Mucosa of descending colon (tissue), 3 donors: ENCODE data around the gene DHX15. TPM values are rescaled to one million over a fixed set of nuclear protein-coding genes. Genes with fewer than 3 reads are reported as not detected.

Experiments used
- ATAC-seq: fragments of 200-7000 bp; cut with Tn5 transposase; one replicate; pipeline ENCODE4 v1.9.1; 2020; ENCODE audit warnings: mild to moderate bottlenecking, moderate library complexity
- DNase-seq, 3 donors: peaks; one replicate each; pipeline ENCODE4 v3.0.0-alpha.2; 2020
- H3K36me3 ChIP-seq: fragments of 200-600 bp; one replicate; pipeline ENCODE4 v1.8.0; 2021; ENCODE audit warnings: low read depth, mild to moderate bottlenecking
- H3K4me1 ChIP-seq: fragments of 200-600 bp; one replicate; pipeline ENCODE4 v1.8.0; 2021; ENCODE audit warnings: low read depth, mild to moderate bottlenecking
- H3K4me3 ChIP-seq: fragments of 200-600 bp; one replicate; pipeline ENCODE4 v1.8.0; 2021; ENCODE audit warnings: mild to moderate bottlenecking
- H3K9me3 ChIP-seq: fragments of 200-600 bp; one replicate; pipeline ENCODE4 v1.8.0; 2021; ENCODE audit warnings: mild to moderate bottlenecking
- intact Hi-C, 2 donors: fragments of 100-400 bp; cut with DNase I in 1 of 2; cut with micrococcal nuclease in 1 of 2; formaldehyde crosslinking; loops; one replicate each; pipeline versions ENCODE4 v1.11.0 to v1.11.1; 2022; cut with DNase I, micrococcal nuclease
- total RNA-seq, 3 donors: library from RNA; stranded (reverse); fragmentation: NEBNext Ultra II Directional in 2 of 3; extraction: Animal tissue kit (Norgen Biotek cat#: 25700) in 2 of 3; gene quantifications; one replicate each; pipeline versions ENCODE4 v1.2.1 to v1.2.4, GENCODE V29; 2021 to 2023
- TF ChIP-seq, protein P1 (sequence below): fragments of 200-600 bp; IDR thresholded peaks from one replicate; pipeline ENCODE4 v1.8.0; 2022; ENCODE audit warnings: antibody characterized with exemption, mild to moderate bottlenecking
- donor health status: DM: no; HTN: no; CAD: no; lungs with moderate emphysema.
- donor health status: DM: no; HTN: no; CAD: no.
- donor health status: DM: no; HTN: yes; CAD: no.

Gene DHX15
- total RNA-seq, 3 donors from 2014 or later, result 118 to 136 (median 135) TPM

DNA sequence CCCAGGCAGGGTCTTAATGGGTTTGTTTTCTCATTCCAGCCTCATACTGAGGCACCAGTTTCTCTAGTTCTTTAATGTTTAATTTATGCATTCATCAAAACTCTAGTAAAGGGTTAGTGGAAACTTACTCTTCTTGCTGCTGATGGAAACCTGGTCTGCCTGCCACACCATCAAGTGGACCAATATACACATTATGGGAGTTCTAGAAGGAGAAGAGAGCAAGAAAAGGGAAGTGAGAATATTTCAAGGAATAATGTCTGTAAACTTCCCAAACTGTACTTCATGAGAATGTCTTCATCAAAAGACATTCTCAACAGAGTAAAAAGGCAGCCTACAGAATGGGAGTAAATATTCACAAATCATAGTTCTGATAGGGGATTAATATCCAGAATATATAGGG, 20.9 kb upstream of the DHX15 start:
- DNase-seq, result no peak
- no peak for ATAC-seq
- H3K36me3 ChIP-seq, result no peaks in the 10 kb centered on the region
- H3K4me3 ChIP-seq, result no peak overlapping the region
- H3K4me1 ChIP-seq, result peaks cover 6% of the 10 kb centered on the region
- intact Hi-C loops, result no loop called here
- H3K9me3 ChIP-seq, result no peaks in the 10 kb centered on the region
- TF ChIP-seq, protein P1, sequence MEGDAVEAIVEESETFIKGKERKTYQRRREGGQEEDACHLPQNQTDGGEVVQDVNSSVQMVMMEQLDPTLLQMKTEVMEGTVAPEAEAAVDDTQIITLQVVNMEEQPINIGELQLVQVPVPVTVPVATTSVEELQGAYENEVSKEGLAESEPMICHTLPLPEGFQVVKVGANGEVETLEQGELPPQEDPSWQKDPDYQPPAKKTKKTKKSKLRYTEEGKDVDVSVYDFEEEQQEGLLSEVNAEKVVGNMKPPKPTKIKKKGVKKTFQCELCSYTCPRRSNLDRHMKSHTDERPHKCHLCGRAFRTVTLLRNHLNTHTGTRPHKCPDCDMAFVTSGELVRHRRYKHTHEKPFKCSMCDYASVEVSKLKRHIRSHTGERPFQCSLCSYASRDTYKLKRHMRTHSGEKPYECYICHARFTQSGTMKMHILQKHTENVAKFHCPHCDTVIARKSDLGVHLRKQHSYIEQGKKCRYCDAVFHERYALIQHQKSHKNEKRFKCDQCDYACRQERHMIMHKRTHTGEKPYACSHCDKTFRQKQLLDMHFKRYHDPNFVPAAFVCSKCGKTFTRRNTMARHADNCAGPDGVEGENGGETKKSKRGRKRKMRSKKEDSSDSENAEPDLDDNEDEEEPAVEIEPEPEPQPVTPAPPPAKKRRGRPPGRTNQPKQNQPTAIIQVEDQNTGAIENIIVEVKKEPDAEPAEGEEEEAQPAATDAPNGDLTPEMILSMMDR, result no peak

DNA sequence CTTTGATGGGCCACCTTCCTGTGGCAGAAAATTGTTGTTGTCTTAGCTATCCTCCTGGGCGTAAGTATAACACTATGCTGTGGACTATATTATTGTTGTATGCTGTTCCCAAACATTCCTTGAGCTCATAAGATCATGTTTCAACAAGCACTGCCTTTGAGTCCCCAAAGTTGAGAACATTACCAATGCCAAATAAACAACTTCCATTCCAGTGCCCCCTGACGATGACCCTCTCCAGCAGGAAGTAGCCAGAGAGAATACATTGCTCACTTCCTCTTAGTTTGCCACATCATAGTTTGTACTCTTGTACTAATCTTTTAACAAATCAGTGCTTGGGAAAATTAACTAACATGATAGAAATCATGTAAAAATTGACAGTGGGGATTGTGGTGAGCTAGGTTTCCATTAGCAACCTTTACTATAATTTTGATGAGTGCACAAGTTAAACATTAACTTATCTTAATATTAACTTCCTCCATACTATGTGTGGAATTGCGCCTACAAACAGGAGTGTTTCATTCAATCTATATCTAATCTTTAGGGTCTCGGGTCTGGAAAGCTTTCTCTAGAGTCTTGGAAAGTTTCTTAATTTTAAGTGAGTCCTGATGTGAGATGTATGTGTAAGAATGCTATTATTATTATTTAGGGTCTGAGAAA, 20.3 kb upstream of the DHX15 start:
- TF ChIP-seq, protein P1, result no peak
- intact Hi-C loops, result no loop called here
- Histone ChIP-seq H3K4me1 (peaks cover 6% of the 10 kb centered on the region), H3K9me3 (no peaks in the 10 kb centered on the region), H3K36me3 (no peaks in the 10 kb centered on the region), H3K4me3 (no peak overlapping the region)
- ATAC-seq (peak; percentile 64), DNase-seq (no peak)

DNA sequence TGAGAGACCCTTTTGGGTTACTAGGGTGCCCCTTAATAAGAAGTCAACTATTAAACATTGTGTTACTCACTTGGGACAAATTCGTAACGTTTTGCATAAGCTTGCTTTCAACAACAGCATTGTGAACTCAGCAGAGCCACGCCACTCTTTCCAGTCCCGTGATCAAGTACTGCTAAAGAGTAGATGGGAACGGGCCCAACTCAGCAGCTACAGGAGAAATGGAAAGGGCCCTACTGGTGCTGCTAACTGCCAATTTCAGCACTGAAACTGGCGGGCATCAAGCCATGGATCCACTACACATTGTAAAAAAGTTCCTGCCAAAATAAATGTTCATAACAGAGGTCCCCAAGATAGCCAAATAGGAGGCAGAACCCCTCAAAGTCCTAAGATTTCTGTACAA, 19.0 kb upstream of the DHX15 start:
- intact Hi-C loops, result no loop called here
- no peaks in the 10 kb centered on the region for H3K9me3 ChIP-seq
- peaks cover 6% of the 10 kb centered on the region for H3K4me1 ChIP-seq
- ATAC-seq, result no peak
- H3K36me3 ChIP-seq, result no peaks in the 10 kb centered on the region
- no peak for DNase-seq
- TF ChIP-seq, protein P1, result no peak
- no peak overlapping the region for H3K4me3 ChIP-seq

DNA sequence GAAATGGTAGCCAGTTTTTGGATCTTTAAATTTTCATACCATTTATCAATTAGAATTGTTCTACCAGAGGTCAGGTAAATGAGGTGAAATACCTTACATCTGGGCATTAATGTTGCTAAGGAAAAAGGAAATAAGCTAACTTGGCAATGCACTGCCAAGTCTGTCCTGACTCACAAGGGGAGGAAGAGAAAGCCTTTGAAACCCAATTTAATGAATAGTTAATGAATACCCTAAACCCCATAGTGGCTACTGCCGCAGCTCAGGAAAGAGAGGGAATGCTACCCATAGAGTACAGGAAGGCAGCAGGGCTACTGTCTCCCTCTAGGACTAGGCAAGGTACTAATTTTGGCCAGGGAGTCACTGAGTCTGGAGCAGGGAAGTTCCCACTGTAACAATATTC, 16.8 kb upstream of the DHX15 start:
- Histone ChIP-seq H3K36me3 (no peaks in the 10 kb centered on the region), H3K9me3 (no peaks in the 10 kb centered on the region), H3K4me3 (no peak overlapping the region), H3K4me1 (peaks cover 10% of the 10 kb centered on the region)
- DNase-seq (no peak), ATAC-seq (no peak)
- intact Hi-C loops, result no loop called here
- TF ChIP-seq, protein P1, result no peak

DNA sequence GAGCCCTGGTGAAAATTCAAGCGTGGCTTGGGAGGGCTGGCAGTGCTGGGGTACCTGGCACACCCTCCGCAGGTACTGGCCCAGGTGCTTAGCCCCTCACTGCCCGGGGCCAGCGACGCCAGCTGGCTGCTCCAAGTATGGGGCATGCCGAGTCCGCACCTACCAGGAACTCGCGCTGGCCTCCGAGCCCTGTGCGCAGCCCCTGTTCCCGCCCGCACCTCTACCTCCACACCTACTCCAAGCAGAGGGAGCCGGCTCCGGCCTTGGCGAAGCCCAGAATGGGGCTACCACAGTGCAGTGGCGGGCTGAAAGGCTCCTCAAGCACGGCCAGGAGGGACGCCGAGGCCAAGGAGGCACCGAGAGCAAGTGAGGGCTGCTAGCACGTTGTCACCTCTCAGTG, 14.9 kb upstream of the DHX15 start:
- intact Hi-C loops, result no loop called here
- Histone ChIP-seq H3K4me1 (peaks cover 4% of the 10 kb centered on the region), H3K36me3 (no peaks in the 10 kb centered on the region), H3K9me3 (no peaks in the 10 kb centered on the region), H3K4me3 (no peak overlapping the region)
- no peak for ATAC-seq
- peak in 2 of 3 donors; percentile 41 to 57 for DNase-seq
- TF ChIP-seq, protein P1, result no peak

DNA sequence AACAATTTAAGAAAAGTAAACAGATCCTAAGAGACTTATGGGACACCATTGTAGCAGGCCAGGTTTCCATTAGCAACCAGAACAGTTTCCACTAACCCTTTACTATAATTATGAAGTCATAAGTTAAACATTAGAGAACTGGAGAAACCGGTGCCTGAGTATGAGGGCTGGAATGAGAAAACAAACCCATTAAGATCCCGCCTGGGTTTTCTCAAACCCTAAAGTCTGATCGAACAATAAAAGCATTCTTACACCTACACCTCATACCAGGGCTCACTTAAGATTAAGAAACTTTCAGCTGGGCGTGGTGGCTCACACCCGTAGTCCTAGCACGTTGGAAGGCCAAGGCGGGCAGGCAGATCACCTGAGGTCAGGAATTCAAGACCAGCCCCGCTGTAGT, 13.7 kb upstream of the DHX15 start:
- H3K4me3 ChIP-seq, result no peak overlapping the region
- peak; percentile 95 for ATAC-seq
- TF ChIP-seq, protein P1, result no peak
- intact Hi-C loops, result no loop called here
- H3K9me3 ChIP-seq, result no peaks in the 10 kb centered on the region
- no peaks in the 10 kb centered on the region for H3K36me3 ChIP-seq
- peak; percentile 67 to 84 (median 84) for DNase-seq
- peaks cover 4% of the 10 kb centered on the region for H3K4me1 ChIP-seq
